GM18870 (cell line): ENCODE data around the gene VAMP4.
A peak's percentile ranks its signal among the peaks of the same experiment; 100 is the strongest.

ENCODE experiments used
- ATAC-seq: cut with Tn5 transposase; IDR thresholded peaks from one replicate; pipeline ENCODE4 v1.9.1; 2021; ENCODE audit warnings: moderate library complexity; ENCODE audit not compliant: unreplicated experiment

Gene VAMP4, protein sequence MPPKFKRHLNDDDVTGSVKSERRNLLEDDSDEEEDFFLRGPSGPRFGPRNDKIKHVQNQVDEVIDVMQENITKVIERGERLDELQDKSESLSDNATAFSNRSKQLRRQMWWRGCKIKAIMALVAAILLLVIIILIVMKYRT

DNA sequence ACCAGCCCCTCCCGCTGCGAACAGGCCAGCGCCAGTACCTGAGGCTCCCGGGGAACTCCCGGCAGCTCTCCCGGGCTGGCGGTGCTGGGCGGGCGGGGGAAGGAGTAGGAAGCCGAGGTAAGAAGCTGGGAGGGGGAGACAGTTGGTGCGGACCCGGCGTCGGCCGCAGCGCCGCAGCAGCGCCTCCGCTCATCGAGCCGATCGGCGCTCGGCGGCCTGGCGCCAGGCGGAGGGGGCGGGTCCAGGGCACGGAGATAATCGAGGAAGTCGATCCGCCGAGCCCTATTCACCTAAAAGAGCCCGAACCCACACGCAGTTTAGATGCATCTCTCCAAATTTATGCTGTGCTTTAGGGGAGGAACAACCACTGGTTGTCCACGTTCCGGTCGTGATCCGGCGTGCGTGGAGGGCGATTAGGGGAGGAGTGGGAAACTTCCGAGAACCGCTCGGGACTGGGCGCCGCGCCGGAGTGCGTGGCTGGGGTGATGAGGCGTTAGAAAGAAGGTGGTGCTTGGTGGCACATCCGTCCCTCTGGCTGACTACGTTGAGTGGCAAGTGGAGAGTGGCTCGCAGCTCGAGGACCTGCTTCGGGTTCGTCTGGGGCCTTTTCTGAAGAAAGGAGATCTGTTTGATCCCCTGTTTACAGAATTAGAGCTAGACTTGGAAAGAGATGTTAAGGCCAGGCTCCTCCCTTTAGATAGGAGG lies at the start of gene VAMP4:
Gene VAMP4, minus strand, starts transcription at position 194 of the 705 bp plus-strand sequence. CDS start 3,651 bp downstream, outside the sequence.
- ATAC-seq: peak; percentile 91

DNA sequence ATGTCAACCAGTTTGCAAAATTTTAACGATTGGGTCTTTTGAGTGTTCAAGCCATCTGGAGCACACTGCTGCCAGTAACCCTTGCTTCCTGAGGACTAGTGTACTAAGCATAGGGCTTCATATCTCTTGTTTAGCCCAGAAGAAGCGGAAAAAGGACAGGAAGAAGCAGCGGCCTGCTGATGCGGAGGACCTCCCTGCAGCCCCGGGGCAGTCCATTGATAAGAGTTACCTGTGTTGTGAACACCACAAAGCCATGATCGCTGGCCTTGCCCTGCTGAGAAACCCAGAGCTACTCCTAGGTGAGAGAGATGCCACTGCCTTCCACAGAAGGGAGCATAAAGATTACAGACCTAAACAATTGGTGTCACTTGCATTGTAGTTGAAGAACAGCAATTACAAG lies 48.5 kb upstream of the VAMP4 start:
- no peak for ATAC-seq

DNA sequence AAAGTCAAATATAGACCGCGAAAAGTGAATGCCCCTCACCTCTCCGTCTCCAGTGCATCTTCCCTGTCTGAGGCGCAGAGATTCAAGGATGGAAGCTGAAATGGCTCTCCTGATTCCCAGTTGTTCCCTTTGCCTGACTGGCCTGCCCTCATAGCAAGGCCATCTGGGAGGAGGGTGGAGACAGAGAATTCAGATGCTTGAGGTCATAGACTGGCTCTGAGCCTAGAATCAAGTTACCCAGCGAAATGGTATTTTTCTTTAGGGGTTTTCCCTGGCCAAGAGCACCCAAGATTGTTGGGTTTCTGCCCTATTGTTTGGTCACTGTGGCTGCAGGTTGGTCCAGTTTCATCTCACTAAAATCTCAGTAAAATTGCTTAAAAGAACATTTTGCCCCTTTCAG lies 46.8 kb upstream of the VAMP4 start:
- ATAC-seq: no peak

DNA sequence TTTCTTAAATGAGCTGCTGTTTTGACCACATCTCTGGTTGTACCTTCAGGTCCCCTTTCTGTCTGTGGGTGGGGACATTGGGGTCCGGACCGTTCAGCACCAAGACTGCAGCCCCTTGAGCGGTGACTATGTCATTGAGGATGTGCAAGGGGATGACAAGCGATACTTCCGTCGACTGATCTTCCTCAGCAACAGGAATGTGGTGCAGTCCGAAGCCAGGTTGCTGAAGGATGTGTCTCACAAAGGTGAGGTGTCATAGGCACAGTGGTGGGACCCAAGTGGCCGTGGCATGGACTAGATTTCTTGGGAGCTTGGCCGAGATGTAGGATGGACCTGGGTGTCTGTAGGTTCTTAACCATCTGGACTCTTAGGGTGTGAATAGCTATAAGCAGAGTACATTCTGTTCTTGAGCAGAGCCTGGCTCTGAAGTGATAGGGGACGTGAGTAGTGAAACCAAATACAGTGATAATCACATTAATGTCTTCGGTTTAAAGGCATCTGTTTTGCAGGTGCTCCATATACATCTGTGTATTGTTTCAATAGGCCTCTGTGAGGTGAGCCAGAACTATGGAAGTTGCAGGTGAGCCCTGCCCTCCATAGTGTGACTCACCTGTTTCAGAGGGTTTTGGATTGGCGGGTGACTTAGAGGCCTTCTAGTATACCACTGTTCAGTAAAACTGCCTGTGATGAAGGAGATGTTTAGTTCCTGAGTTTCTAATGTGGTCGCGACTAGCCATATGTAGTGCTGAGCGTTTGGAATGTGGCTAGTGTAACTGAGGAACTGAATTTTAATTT lies 46.0 kb upstream of the VAMP4 start:
- no peak for ATAC-seq

DNA sequence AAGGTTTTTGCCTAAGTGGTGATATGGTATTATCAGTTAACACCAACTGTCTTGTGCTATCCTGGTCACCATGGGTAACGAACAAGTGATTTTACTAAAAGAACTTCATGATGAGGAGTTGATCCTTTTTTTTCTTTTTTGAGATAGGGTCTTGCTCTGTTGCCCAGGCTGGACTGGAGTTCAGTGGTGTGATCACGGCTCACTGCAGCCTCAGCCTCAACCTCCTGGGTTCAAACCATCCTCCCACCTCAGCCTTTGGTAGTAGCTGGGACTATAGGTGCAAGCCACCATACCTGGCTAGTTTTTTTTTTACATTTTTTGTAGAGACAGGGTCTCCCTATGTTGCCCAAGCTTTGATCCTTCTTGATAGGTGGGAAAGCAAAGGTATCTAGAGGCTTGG lies 44.7 kb upstream of the VAMP4 start:
- no peak for ATAC-seq

DNA sequence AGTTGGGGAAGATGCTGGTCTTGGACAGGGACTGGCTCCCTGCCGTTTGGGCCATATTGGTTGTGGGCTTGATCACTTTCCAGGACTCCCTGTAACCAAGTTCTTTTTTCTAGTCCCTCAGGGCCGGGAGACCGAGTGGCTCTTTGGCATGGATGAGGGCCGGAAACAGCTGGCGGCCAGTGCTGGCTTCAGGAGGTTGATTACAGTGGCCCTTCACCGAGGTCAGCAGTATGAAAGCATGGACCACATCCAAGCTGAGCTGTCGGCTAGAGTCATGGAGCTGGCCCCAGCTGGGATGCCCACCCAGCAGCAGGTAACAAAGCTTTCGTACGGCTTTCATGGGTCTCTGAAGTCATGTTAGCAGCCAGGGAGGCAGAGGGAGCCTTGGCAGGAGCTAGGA lies 43.9 kb upstream of the VAMP4 start:
- no peak for ATAC-seq

DNA sequence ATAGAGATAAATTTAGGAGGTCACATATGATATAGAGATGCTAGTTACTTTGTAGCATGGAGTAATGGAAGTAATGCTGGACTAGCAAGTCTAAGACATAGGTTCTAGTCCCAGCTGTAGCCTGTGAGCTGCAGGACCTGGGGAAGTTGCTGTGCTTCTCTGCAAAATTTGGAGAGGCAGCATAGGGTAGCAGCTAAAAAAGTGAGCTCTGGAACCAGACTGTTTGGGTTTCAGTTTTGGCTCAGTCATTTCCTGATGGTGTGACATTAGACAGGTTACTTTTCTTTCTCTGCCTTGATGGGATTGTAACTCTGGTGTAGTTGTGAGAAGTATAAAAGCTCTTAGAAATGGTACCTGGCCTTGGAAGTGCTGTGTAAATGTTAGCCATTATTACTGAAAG lies 42.9 kb upstream of the VAMP4 start:
- no peak for ATAC-seq

DNA sequence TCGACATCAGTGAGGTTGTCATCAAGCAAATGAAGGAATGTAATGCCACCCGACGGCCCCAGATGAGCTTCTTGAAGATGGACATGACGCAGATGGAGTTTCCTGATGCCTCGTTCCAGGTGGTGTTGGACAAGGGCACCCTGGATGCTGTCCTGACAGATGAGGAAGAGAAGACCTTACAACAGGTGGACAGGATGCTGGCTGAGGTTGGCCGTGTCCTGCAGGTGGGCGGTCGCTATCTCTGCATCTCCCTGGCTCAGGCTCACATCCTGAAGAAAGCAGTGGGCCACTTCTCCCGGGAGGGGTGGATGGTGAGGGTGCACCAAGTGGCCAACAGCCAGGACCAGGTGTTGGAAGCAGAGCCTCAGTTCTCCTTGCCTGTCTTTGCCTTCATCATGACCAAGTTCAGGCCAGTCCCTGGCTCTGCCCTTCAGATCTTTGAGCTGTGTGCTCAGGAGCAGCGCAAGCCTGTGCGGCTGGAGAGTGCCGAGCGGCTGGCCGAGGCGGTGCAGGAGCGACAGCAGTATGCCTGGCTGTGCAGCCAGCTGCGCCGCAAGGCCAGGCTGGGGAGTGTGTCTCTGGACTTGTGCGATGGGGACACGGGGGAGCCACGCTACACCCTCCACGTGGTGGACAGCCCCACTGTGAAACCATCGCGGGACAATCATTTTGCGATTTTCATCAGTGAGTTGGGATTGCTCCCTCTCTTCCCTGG lies 42.1 kb upstream of the VAMP4 start:
- ATAC-seq: no peak

DNA sequence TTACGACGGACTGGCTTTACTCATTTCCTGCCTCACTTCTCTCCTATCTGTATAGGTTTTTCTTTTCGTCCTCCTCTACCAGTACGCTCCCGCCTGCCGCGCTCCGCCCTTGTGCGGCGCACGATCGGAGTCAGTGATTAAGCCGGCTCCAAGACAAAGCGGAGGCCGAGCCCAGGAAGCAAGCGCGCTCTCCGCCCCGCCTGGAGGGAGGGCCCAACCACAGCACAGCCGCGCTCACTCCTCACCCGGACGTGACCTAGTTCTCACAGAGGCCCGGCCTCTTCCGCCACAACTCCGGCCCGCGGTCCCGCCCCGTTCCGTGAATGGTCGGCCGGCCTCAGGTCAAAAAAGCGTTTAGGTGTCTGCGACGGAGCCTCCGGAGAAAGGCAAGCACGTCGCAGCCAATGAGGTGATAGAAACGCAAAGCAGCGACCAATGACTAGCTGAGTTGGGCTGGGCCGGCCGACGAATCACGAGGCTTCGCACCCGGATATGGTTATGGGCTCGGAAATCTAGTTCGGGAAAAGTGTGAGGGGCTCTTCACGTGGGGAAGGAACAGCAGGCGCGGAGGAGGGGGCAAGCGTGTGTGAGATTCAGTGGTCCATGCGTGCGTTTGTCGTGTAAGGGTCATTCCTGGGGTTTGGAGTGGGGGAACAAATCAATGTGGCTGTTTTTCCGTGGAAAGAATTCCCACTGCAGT lies 39.5 kb upstream of the VAMP4 start, which contains the start of gene METTL13:
Gene METTL13, plus strand, starts transcription at position 485 of the 700 bp plus-strand sequence. CDS start 308 bp downstream, outside the sequence.
- peak; percentile 93 for ATAC-seq

DNA sequence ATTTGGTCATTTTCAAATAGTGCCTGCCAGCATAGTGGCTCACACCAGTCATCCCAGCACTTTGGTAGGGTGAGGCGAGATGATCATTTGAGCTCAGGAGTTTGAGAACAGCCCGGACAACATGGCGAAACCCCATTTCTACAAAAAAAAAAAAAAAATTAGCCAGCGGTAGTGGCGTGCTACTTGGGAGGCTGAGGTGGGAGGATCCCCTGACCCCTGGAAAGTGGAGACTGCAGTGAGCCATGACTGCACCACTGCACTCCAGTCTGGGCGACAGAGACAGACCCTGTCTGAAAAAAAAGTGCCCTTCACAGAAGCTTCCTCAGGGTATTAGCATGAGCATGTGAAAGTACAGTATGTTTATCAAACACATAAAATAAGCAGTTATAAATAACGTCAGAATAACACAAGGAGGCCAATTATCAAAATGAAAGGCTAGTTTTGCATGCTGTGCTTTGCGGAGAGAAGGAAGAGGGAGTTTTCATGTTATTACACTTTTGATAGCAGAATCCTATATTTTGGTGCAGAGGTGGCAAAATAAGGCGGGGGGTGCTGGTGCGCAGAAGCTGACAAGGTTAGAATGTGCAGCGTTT lies 38.8 kb upstream of the VAMP4 start:
- no peak for ATAC-seq

DNA sequence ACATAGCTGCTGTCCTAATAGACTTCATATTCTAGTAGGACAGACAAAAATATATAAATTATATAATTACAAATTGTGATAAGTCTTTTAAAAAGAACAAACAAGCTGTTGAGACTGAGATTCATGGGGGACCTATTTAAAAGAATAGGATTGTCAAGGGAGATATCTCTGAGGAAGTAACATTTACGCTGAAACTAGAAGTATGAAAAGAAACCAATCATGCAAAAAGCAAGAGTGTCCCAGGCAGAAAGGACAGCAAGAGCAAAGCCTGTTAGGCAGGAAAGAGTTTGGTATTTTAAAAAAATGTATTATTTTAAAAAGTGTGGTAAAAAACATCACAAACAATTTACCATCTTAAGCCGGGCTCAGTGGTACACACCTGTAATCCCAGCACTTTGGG lies 30.4 kb upstream of the VAMP4 start:
- ATAC-seq: no peak

DNA sequence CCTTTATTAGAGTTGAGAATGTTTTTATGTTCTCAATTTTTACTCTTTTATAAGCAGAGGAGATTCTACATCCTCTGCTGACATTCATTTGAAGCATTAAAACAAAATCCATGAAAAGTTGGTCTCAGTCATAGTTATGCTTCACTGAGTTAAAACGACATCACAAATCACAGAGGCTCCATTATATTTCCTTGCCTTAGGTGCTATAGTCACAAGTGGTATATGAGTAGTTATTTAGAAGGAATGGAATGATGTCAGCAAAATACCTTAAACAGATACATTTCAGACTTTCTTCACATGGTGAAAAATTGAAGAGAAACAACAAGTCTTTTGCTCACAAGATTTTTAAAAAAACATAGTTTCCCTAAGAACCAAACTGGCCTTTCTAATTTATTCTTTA lies 27.9 kb upstream of the VAMP4 start:
- no peak for ATAC-seq

DNA sequence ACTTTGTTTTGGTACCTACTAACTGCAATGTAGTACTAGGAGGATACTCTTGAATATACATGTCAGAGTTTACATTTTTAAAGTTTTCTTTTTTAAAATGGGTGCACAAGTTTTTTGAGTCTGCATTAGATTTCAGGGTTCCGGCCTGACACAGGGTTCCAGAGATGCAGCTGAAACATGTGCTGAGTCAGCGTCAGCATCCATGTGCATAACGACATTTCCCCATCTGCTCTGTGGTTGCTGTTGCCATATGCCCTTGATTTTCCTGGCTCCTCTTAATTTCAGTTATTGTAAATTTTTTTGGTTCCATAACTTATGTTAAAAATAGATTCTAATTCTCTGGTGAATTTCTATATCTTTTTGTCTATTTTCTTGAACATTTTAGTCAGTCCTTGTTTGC lies 27.3 kb upstream of the VAMP4 start:
- ATAC-seq: no peak

DNA sequence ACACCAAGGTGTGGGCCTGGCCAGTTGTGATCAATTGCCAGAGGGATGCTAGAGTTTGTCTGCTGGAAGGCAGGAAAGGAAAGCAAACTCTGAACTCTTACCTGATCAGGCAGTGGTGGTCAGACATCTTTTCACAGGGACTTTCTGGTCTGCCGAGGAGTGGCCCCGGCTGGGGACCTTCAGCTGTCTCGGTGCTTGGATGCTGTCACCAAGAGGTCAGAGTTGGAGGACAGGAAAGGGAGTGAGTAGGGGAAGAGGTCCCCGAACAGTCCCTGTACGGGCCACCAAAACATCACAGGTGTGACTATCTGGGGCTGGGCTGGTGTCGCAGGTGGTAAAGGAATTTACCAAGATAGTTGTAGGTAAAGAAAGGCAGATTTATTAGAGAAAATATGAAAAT lies 21.9 kb upstream of the VAMP4 start:
- no peak for ATAC-seq

DNA sequence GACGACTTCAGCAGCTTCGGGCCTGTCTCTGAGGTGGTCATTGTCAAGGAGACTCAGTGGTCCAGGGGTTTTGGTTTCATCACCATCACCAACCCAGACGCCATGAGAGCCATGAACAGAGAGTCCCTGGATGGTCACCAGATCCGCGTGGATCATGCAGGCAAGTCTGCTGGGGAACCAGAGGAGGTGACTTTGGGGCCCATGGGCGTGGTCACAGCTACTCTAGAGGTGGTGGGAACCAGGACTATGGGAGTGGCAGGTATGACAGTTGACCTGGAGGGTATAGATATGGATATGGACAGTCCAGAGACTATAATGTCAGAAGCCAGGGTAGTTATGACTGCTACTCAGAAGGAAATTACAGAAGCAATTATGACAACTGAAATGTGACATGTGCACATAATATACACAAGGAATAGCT lies 20.3 kb upstream of the VAMP4 start:
- no peak for ATAC-seq

DNA sequence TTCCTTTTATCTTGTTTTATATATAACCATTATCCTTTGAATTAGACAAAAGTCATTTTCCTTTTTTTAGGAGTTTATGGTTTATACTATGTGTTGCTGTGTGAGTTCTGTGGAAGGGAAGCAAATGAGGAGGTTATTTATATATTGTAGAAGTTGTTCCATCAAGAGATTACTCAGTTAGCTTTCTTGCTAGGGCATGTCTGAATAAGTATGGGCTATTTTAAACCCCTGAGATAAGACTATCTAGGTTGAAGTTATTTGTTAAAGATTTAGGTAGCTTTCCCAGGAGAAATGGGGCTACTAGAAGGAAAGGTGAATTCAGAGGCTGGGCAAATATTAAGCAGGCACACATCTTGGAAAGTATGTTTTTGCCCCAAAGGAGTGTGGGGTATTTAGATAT lies 16.1 kb upstream of the VAMP4 start:
- no peak for ATAC-seq

DNA sequence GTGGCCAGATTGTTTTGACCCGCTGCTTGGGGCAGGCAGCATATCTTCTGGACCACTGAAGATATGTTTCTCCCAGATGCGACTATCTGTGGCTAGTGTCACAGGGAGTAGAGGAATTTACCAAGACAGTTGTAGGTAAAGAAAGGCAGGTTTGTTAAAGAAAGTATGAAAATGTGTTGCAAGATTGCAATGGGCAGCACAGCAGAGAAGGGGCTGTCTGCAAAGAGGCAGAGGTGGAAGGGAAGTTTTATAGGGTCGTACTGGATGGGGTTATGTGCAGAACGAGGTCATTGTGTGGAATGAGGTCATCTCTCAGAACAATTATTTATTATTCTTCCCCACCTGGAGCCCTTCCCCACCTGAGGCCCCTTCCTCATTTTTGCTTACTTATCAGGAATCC lies 15.0 kb upstream of the VAMP4 start:
- ATAC-seq: no peak

DNA sequence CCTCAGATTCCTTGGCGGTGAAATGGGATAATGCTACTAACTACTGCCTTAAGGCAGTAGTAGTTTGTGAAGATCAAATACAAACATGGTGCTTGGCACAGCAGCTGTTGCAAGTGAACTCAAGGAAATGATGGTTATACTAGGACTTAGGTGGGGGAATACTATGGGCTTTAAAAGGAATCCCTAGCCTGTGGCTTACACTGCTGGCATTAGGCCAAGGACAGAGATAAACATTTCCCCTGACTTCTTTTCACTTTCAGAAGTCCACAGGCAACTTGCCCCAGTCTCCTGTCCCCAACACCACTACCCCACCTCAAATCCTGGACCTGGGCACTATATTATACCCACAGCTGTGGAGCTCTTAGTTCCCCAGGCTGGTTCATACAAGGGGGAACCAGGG lies 13.1 kb upstream of the VAMP4 start:
- no peak for ATAC-seq

DNA sequence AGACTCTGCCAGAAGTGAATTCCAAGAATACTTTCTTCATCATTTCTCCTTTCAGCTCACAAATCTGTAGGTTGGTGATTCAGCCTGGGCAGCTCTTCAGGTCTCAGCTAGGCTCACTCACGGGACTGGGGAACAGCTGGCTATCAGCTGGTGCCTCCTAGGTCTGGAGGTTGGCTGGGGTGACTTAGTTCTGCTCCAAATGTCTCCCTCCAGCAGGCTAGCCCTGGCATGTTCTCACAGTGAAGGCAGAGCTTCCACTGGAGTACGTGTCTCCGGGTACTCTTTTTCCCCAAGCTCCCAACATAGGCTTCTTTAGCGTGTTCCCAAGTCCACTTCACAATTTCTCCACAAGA lies 12.5 kb upstream of the VAMP4 start:
- no peak for ATAC-seq

DNA sequence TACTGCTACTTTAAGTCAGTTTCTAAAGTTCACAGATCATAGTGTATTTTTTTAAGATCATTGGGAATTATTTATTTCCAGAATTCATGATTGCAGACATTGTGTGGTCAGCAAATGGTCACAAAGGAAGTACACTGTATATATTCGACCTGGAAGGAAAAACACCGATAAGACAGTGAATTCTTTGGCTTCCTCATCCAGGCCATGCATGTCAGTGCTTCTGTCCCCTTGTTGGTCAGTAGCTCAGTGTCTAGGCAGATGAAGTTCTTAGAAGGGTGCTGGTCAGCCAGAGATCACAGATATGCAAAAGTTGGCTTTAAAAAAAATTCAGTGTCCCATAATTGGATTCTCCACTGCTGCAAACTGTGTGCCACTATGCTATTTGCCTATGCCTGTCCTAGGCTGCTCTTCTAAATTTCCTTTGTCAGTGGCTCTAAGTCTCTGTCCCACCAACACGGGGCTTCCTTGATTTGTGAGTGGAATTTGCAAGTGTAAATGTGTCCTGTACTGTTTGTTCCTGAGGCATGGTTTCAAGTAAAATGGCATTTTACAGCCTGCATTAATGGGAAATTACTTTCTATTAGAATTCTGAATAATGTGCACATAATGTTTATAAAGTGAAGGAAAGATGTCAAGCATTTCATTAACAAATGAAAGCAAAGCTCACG lies 12.0 kb upstream of the VAMP4 start:
- ATAC-seq: no peak
